Osteocyte (in vitro differentiated cells): ENCODE data around the gene NPC1L1. TPM values are rescaled to one million over a fixed set of nuclear protein-coding genes. Genes with fewer than 3 reads are reported as not detected.

ENCODE experiments used
- DNase-seq: peaks from one replicate; pipeline ENCODE4 v3.0.0; 2021; ENCODE audit warnings: mixed read lengths; ENCODE audit not compliant: unreplicated experiment; ENCODE audit errors: extremely low spot score
- H3K27ac Mint-ChIP-seq: one replicate; pipeline ENCODE4 v1.8.0; 2021; ENCODE audit warnings: mild to moderate bottlenecking, mixed read lengths; ENCODE audit not compliant: unreplicated experiment
- H3K27me3 Mint-ChIP-seq: one replicate; pipeline ENCODE4 v1.8.0; 2021; ENCODE audit warnings: mixed read lengths; ENCODE audit not compliant: unreplicated experiment
- H3K36me3 Mint-ChIP-seq: one replicate; pipeline ENCODE4 v1.8.0; 2021; ENCODE audit warnings: mixed read lengths; ENCODE audit not compliant: unreplicated experiment
- H3K4me1 Mint-ChIP-seq: one replicate; pipeline ENCODE4 v1.8.0; 2021; ENCODE audit warnings: mixed read lengths; ENCODE audit not compliant: unreplicated experiment
- H3K4me3 Mint-ChIP-seq: one replicate; pipeline ENCODE4 v1.8.0; 2021; ENCODE audit warnings: mild to moderate bottlenecking, moderate library complexity, mixed read lengths; ENCODE audit not compliant: unreplicated experiment
- H3K9me3 Mint-ChIP-seq: one replicate; pipeline ENCODE4 v1.8.0; 2021; ENCODE audit warnings: mixed read lengths; ENCODE audit not compliant: unreplicated experiment
- total RNA-seq: library from RNA; stranded (reverse); gene quantifications from 2 replicates; pipeline ENCODE4 v1.2.1, GENCODE V29; 2021
- TF ChIP-seq, protein P1 (sequence below): fragments of 200-600 bp; sonication (generic); IDR thresholded peaks from 2 replicates; pipeline ENCODE4 v1.5.0; 2021; ENCODE audit warnings: antibody characterized with exemption, mild to moderate bottlenecking, moderate library complexity

NPC1L1 gene
- total RNA-seq, 1 donor from 2014 or later: not detected

DNA sequence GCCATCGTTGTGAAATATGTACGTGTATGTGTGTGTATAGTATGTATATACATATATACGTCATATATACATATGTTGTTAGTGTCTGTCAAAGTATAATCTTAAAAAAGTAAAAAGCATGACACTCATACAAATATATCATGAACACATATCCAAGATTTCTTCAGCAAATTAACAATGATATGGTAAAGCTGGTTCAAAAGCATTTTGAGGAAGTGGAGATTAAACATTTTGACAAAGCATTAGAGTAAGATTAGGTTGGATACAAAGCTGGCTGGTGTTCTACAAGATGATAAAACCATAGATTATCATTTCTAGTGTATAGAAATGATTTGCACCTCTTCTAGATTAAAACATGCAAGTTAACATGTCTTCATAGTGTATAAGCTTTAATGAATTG is 49.9 kb downstream of the NPC1L1 start:
- Mint-ChIP-seq H3K4me1 (peaks cover 30% of the 10 kb centered on the region), H3K4me3 (peak overlapping the region; percentile 84), H3K36me3 (peaks cover 3% of the 10 kb centered on the region), H3K9me3 (no peaks in the 10 kb centered on the region), H3K27ac (peak overlapping the region; percentile 95), H3K27me3 (peaks cover 14% of the 10 kb centered on the region)
- no peak for DNase-seq
- TF ChIP-seq, protein P1, sequence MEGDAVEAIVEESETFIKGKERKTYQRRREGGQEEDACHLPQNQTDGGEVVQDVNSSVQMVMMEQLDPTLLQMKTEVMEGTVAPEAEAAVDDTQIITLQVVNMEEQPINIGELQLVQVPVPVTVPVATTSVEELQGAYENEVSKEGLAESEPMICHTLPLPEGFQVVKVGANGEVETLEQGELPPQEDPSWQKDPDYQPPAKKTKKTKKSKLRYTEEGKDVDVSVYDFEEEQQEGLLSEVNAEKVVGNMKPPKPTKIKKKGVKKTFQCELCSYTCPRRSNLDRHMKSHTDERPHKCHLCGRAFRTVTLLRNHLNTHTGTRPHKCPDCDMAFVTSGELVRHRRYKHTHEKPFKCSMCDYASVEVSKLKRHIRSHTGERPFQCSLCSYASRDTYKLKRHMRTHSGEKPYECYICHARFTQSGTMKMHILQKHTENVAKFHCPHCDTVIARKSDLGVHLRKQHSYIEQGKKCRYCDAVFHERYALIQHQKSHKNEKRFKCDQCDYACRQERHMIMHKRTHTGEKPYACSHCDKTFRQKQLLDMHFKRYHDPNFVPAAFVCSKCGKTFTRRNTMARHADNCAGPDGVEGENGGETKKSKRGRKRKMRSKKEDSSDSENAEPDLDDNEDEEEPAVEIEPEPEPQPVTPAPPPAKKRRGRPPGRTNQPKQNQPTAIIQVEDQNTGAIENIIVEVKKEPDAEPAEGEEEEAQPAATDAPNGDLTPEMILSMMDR: no peak

DNA sequence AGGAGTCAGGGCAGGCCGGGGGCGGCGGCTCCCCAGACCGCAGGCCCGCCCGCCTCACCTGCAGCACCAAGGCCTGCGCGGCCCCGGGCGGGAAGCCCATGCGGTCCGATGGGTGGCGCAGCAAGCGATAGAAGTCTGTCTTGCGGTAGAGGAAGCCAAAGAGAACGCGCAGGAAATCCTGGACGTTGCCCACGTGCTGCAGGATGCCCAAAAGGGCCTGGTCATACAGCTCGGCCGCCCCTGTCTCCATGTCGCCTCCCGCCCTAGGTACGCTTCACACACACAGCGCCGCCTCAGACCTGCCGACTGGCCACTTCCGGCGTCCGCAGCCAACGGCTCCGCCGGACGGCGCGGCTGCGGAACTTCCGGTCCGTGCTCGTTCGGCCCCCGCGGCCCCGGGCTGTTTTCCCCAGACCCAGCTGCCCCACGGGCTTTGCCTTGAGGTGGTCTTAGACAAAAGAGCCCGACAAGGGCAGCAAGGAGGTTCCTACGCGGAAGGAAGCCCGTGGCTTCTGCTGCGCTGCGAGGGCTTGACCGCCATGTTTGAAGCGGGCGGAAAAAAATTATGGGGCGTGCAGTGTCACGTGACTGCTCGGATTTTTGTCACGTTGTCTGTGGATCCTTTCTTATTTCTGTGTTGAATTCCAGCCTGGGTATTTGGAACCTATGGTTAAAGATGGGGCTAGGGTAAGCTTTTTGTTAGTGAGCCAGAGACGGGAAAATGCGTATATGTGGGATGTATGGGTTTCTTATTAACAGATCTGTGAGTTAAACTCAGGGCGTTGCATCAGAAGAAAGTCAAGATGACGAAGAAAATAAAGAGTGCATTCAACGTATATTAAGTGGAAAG is 50.6 kb downstream of the NPC1L1 start, which contains the start of gene NUDCD3:
TSS of gene NUDCD3 (minus strand) at position 308 of the 850 bp plus-strand sequence. CDS start at position 250, 58 bp downstream.
- DNase-seq: peak; percentile 92
- Mint-ChIP-seq H3K27me3 (peaks cover 9% of the 10 kb centered on the region), H3K27ac (peak within 1 kb of the TSS; percentile 95), H3K4me1 (peaks cover 35% of the 10 kb centered on the region), H3K36me3 (peaks cover 3% of the 10 kb centered on the region), H3K9me3 (no peaks in the 10 kb centered on the region), H3K4me3 (peak within 1 kb of the TSS; percentile 84)
- TF ChIP-seq, protein P1: no peak

DNA sequence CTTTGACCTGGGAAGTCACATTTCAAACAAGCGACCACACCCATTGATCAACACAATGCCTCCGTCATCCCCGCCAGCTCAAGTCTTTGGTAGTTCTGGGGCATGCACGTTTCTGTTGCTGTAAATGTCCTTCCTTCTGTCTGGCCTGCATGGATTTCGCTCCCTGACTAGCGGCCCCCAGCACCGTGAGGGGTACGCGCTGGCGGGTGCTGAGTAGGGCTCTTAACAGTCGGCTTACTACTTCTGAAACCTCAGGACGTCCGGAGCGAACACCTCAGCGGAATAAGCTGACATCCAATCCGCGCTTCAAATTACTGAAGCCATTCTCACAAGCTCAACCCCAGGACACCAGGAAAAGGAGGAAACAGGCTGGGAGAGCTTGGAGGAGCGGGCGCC is 51.2 kb downstream of the NPC1L1 start:
- DNase-seq: no peak
- Mint-ChIP-seq H3K9me3 (no peaks in the 10 kb centered on the region), H3K4me3 (peak overlapping the region; percentile 84), H3K27me3 (peaks cover 5% of the 10 kb centered on the region), H3K4me1 (peaks cover 35% of the 10 kb centered on the region), H3K27ac (peak overlapping the region; percentile 95), H3K36me3 (peaks cover 7% of the 10 kb centered on the region)
- TF ChIP-seq, protein P1: no peak

DNA sequence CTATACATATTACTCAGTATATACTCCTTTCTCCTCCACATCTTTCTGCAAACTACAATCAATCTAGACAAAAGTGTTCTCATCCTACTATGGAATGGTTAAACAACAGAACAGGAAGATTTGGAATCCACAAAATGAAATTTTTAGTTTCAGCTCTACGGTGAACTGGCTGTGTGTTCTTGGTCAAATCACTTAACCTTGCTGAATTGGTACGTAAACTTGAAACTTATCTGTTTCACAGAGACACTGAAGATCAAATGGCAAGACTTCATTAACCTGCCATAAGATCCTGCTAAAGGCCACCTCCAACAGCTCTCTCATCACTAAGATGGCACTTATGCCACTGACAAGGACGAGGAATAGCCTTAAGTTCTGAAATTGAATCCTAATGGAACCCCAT is 52.2 kb downstream of the NPC1L1 start:
- H3K4me1 Mint-ChIP-seq: peaks cover 35% of the 10 kb centered on the region
- DNase-seq: no peak
- H3K36me3 Mint-ChIP-seq: peaks cover 15% of the 10 kb centered on the region
- H3K9me3 Mint-ChIP-seq: no peaks in the 10 kb centered on the region
- TF ChIP-seq, protein P1: no peak
- peak overlapping the region; percentile 84 for H3K4me3 Mint-ChIP-seq
- no peaks in the 10 kb centered on the region for H3K27me3 Mint-ChIP-seq
- H3K27ac Mint-ChIP-seq: no peak overlapping the region

DNA sequence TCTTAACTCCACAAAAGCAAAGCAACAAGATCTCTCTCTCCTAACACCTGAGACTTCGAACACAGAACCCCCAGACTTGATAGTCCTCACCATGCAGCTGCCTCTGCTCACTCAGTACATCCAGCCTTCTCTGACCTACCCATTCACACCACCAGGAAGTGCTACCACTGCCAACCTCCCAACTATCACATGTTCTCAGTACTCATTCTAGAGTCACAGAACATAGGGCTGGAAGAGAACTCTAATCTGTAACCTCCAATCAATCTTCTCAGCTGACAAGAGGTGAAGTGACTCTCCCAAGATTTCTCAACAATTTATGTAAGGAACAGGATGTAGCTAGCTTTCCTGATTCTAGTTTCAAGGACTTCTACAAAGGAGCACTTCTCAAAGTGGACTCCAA is 54.4 kb downstream of the NPC1L1 start:
- Mint-ChIP-seq H3K4me3 (no peak overlapping the region), H3K9me3 (peaks cover 10% of the 10 kb centered on the region), H3K27me3 (no peaks in the 10 kb centered on the region), H3K27ac (no peak overlapping the region), H3K36me3 (peaks cover 36% of the 10 kb centered on the region), H3K4me1 (peaks cover 35% of the 10 kb centered on the region)
- TF ChIP-seq, protein P1: no peak
- no peak for DNase-seq
